Measurements from ENCODE around the gene USE1.

Gene USE1

GRCh38 chr19:17213334-17213733, 1.8 kb upstream of the USE1 start:
- Histone ChIP-seq H3K36me3 (ENCODE audit: control insufficient read depth, insufficient read depth, low read length) (peaks cover 30% of the 10 kb centered on the region), H3K4me3 (replicated peaks; ENCODE audit: low read depth, low read length) (no peak overlapping the region), H3K27me3 (replicated peaks; ENCODE audit: control insufficient read depth, insufficient read depth, low read length) (no peaks in the 10 kb centered on the region)
- no peak for TF ChIP-seq CTCF (IDR thresholded peaks at IDR 0.05; ENCODE audit: insufficient read depth, low read length, poor library complexity, severe bottlenecking)
- no peak for DNase-seq (ENCODE audit: extremely low read depth, insufficient read length)

DNA sequence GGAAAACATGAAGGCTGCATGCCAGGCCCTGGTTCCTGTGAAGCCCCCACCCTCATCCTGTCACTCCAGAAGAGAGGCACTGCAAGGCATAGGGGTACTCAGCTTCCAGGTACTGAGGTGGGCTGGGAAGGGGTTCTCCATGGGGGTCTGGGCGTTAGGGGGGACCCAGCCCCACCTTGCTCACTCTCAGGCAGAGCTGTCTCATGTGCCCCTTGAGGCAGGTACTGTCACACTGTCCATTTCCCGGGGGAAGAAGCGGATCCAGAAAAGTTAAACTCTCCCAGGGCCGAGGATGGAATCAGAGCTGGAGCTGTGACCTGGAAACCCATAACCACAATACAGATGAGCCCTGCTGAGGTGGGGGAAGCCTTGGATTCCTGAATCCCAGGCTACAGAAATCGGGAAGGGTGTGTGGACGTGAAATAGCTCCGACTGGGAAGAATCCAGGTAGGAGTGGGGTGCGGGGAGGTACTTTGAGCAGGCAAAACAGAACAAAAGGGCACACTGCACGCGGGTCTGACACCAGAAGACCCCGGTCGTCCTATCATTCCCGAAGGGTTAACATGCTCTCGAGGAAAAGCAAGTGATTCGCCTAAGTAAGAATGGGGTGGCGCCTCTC, 540 bp upstream of the USE1 start:
- H3K36me3 ChIP-seq (ENCODE audit: control insufficient read depth, insufficient read depth, low read length), result peaks cover 29% of the 10 kb centered on the region
- no peak for DNase-seq (ENCODE audit: extremely low read depth, insufficient read length)
- peak overlapping the region; percentile 80 for H3K4me3 ChIP-seq (replicated peaks; ENCODE audit: low read depth, low read length)
- H3K27me3 ChIP-seq (replicated peaks; ENCODE audit: control insufficient read depth, insufficient read depth, low read length), result no peaks in the 10 kb centered on the region
- no peak for TF ChIP-seq CTCF (IDR thresholded peaks at IDR 0.05; ENCODE audit: insufficient read depth, low read length, poor library complexity, severe bottlenecking)

DNA sequence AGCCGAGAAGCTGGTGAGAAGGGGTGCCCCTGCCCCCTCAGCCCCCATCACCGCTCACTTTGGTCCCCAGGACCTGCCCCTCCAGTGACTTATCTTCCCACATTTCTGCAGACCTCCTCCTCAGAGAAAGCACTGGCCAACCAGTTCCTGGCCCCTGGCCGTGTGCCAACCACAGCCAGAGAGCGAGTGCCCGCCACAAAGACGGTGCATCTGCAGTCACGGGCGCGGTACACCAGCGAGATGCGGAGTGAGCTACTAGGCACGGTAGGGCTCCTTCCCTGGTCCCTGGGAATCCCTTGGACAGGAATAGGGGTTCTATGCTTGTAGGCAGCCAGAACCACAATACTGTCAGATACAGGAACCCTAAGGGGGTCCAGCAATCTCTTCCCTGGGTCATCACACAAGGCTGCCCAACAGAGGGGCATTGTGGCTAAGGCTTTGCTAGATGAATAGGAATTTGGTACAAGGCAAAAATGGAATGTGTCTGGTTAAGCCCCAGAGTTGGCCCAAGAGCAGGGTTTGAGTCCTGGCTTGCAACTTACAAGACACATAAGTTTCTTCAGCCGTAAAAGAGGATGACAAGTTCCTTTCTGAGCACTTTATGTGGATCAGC, 1.0 kb downstream of the USE1 start:
- H3K36me3 ChIP-seq (ENCODE audit: control insufficient read depth, insufficient read depth, low read length), result peaks cover 23% of the 10 kb centered on the region
- peak overlapping the region; percentile 80 for H3K4me3 ChIP-seq (replicated peaks; ENCODE audit: low read depth, low read length)

GRCh38 chr19:17219286-17219685, 4.1 kb downstream of the USE1 start:
- no peak for DNase-seq (ENCODE audit: extremely low read depth, insufficient read length)
- TF ChIP-seq CTCF (IDR thresholded peaks at IDR 0.05; ENCODE audit: insufficient read depth, low read length, poor library complexity, severe bottlenecking), result no peak
- Histone ChIP-seq H3K36me3 (ENCODE audit: control insufficient read depth, insufficient read depth, low read length) (peaks cover 9% of the 10 kb centered on the region), H3K4me3 (replicated peaks; ENCODE audit: low read depth, low read length) (no peak overlapping the region), H3K27me3 (replicated peaks; ENCODE audit: control insufficient read depth, insufficient read depth, low read length) (no peaks in the 10 kb centered on the region)

More for the DNA sequence above, 1.0 kb downstream of the USE1 start:
- no peak for DNase-seq (ENCODE audit: extremely low read depth, insufficient read length)
- H3K27me3 ChIP-seq (replicated peaks; ENCODE audit: control insufficient read depth, insufficient read depth, low read length), result no peaks in the 10 kb centered on the region
- no peak for TF ChIP-seq CTCF (IDR thresholded peaks at IDR 0.05; ENCODE audit: insufficient read depth, low read length, poor library complexity, severe bottlenecking)

DNA sequence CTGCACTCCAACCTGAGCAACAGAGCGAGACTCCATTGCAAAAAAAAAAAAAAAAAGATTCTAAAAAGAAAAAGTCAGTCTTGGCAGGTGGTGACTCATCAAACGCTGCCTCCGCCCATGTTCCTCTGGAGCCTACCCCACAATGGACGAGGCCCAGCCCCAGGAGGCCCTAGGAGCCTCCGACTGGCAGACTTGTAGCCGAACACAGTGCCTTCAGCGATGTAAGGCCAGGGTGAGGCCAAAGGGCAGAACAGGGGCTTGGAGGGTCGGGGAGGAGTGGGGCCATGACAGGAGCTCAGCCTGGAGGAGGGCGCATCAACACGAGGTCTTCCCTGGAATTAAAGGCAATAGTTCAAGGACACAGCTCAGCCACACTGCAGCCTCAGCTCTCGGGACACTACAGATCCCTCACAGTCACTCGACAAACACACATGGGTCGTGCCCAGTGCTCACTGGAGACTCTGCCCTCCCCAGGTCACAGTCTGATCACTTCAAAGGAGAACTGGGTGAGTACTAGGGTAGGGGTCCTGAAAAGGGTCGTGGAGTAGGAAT, 5.1 kb downstream of the USE1 start:
- Histone ChIP-seq H3K27me3 (replicated peaks; ENCODE audit: control insufficient read depth, insufficient read depth, low read length) (no peaks in the 10 kb centered on the region), H3K4me3 (replicated peaks; ENCODE audit: low read depth, low read length) (no peak overlapping the region), H3K36me3 (ENCODE audit: control insufficient read depth, insufficient read depth, low read length) (peaks cover 9% of the 10 kb centered on the region)
- DNase-seq (ENCODE audit: extremely low read depth, insufficient read length), result no peak
- TF ChIP-seq CTCF (IDR thresholded peaks at IDR 0.05; ENCODE audit: insufficient read depth, low read length, poor library complexity, severe bottlenecking), result no peak

Measured in GM06990 (cell line).